SK-N-MC (cell line): Measurements from ENCODE around the gene DNAJB6.

ENCODE experiments used
- EZH2 ChIP-seq: fragments of 200-600 bp; sonication (generic); IDR thresholded peaks from one replicate; pipeline ENCODE4 v1.6.1; 2017; ENCODE audit warnings: antibody characterized with exemption
- POLR2AphosphoS5 ChIP-seq: IDR thresholded peaks from 2 replicates; pipeline ENCODE4 v1.6.1; 2012; ENCODE audit warnings: mild to moderate bottlenecking, low read depth, low read length, borderline replicate concordance

DNA sequence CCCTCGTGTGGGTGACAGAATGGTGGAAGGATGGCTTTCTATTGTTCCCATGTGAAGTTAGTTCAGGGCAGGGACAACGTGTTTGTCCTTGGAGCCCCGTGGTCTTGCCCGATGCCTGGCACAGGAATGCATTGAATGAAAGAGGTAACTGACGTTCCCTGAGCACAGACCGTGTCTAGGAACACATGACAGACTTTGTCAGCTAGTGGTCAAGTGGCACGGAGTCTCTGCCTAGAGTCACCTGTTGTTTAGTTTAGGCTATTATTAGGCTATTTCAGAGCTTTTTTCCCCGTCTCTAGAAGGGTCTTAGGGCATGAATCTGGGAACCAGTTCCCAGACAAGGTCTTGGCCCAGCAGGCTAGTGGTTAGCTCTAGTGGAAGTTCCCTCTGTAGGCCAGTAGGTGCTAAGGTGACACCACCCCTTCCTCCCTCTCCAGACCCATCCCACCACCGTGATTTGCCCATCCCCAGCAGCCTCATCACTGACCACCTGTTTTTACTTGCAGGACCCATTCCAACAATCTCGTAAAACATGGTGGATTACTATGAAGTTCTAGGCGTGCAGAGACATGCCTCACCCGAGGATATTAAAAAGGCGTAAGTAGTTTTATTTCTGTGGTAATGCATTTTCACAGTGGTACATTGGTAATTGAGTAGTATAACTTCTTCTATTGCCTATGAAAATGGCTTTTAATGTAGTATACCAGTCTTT lies 21.4 kb downstream of the DNAJB6 start:
- TF ChIP-seq POLR2AphosphoS5 (no peak), EZH2 (no peak)
